ENCODE results near the gene NOD2. TPM values are rescaled to one million over a fixed set of nuclear protein-coding genes. Genes with fewer than 3 reads are reported as not detected.

Gene NOD2
- total RNA-seq, 4 donors from 2014 or later = 0.41 to 2.6 (median 2.2) TPM; not detected in 1

DNA sequence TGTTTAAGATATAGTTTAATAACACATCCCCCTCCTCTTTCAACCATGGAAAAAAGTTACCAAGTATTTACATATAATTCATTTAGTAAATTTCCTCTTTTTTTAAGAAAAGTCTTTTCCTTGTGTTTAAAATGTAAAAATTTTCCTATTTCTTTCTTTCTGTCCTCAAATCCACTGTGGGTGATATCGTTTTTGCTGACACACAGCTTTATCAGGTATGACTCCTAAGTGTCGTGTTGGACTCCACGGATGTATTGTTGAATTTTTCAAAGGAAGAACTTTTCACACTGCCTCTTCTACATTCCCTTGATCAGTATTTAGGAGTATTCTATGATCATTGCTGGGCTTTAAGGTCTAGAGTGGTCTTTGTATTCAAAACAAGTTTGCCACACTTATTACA is 81.6 kb downstream of the NOD2 start:
- TF ChIP-seq, protein P1, sequence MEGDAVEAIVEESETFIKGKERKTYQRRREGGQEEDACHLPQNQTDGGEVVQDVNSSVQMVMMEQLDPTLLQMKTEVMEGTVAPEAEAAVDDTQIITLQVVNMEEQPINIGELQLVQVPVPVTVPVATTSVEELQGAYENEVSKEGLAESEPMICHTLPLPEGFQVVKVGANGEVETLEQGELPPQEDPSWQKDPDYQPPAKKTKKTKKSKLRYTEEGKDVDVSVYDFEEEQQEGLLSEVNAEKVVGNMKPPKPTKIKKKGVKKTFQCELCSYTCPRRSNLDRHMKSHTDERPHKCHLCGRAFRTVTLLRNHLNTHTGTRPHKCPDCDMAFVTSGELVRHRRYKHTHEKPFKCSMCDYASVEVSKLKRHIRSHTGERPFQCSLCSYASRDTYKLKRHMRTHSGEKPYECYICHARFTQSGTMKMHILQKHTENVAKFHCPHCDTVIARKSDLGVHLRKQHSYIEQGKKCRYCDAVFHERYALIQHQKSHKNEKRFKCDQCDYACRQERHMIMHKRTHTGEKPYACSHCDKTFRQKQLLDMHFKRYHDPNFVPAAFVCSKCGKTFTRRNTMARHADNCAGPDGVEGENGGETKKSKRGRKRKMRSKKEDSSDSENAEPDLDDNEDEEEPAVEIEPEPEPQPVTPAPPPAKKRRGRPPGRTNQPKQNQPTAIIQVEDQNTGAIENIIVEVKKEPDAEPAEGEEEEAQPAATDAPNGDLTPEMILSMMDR (IDR thresholded peaks at IDR 0.05) = no peak
- TF ChIP-seq POLR2AphosphoS5 (IDR thresholded peaks at IDR 0.05) (no peak), EP300 (IDR thresholded peaks at IDR 0.05; ENCODE audit: low read depth) (no peak), POLR2A (IDR thresholded peaks at IDR 0.05) (no peak)
- no peak overlapping the region for H3K27ac ChIP-seq
- 89 to 90% methylated on average over 3 of the region's 3 CpGs for whole genome bisulfite sequencing, 2 donors (ENCODE audit: low coverage in 1 of 2)
- peaks cover 0 to 10% (median 0%) of the 10 kb centered on the region in 4 donors for H3K4me1 ChIP-seq
- H3K4me3 ChIP-seq = no peak overlapping the region
- peaks cover 0 to 7% (median 2%) of the 10 kb centered on the region in 4 donors for H3K36me3 ChIP-seq
- in situ Hi-C loops (cut with MboI; ENCODE audit: low pct_ligation_motif_present in 1 of 4, low pct_unique_long_range_greater_than_20kb in 1 of 4, low sequenced_read_pairs in 3 of 4) = loop anchor here in 1 of 4 donors (25.0 kb wide), 1 partner anchor 413 kb away; the partner anchor contains the start of gene BRD7
- no peak for DNase-seq
- H3K9me3 ChIP-seq = no peaks in the 10 kb centered on the region
- intact Hi-C loops (cut with DNase I; ENCODE audit: low total_unique reads) = no loop called here
- no peaks in the 10 kb centered on the region for H3K27me3 ChIP-seq

DNA sequence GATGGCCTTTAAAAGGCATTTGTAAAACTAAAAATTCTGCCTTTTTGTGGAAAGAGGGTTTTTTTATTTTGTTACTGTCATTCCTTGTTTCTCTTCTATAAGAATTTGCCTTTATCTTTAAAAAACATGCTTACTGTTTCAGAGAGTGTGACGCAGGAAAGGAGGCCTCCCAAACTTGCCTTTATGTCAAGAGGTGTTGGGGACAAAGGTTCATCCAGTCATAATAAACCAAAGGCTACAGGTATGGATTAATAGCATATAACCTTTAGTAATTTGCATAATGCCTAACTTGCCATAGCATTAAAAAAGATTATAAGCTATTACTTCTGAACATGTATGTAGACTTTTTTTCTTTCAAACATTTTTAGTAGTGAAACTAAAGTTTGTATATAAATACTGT is 82.6 kb downstream of the NOD2 start:
- intact Hi-C loops (cut with DNase I; ENCODE audit: low total_unique reads) = no loop called here
- H3K9me3 ChIP-seq = no peaks in the 10 kb centered on the region
- TF ChIP-seq EP300 (IDR thresholded peaks at IDR 0.05; ENCODE audit: low read depth) (no peak), POLR2A (IDR thresholded peaks at IDR 0.05) (no peak), POLR2AphosphoS5 (IDR thresholded peaks at IDR 0.05) (no peak)
- TF ChIP-seq, protein P1 (IDR thresholded peaks at IDR 0.05) = no peak
- H3K27me3 ChIP-seq = no peaks in the 10 kb centered on the region
- in situ Hi-C loops (cut with MboI; ENCODE audit: low pct_ligation_motif_present in 1 of 4, low pct_unique_long_range_greater_than_20kb in 1 of 4, low sequenced_read_pairs in 3 of 4) = loop anchor here in 1 of 4 donors (25.0 kb wide), 1 partner anchor 414 kb away; the partner anchor contains the start of gene BRD7
- no peak for DNase-seq
- H3K36me3 ChIP-seq = peaks cover 0 to 17% (median 8%) of the 10 kb centered on the region in 4 donors
- WGBS, 2 donors (ENCODE audit: low coverage in 1 of 2) = 56 to 58% methylated on average over 1 of the region's 1 CpG
- H3K4me1 ChIP-seq = peaks cover 0 to 10% (median 0%) of the 10 kb centered on the region in 4 donors
- no peak overlapping the region for H3K27ac ChIP-seq
- no peak overlapping the region for H3K4me3 ChIP-seq

DNA sequence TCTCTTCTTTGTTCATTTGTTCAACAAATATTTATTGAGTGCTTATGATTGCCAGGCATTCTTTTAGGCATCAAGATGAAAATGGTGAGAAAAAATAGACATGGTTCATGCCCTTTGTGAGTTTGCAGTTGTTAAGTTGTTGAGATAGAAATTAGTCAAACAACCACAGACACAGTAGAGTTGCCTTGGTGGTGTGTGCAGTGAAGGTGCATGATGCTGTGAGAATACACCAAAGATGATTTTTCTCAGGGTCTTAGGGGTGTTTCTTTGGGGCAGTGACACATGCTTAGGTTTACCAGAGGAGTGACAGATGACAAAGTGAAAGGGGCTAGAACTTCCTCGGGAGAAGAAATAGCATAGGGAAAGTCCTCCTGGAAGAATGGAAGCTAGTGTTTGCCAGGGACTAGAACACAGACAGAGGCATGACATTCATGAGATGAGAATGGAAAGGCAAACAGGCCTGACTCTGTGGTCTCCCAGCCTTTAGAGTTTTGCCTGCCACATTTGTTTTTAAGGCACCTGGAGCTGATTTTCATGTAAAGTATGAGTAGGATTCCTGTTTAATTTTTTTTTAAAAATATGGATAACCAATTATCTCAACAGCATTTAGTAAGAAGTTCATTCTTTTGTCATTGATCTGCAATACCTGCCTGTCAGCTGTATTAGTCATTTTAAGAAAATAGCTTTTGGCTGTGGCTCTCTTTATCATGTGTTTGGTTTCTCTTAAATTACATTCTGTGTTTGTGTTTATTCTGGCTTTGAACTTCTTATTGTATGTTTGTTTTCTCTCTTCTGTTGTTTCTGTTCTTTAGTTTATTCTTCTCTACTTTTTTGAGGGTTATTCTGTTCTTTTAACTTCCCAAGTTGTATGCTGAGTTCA is 85.1 kb downstream of the NOD2 start:
- Histone ChIP-seq H3K4me1 (peaks cover 0 to 10% (median 0%) of the 10 kb centered on the region in 4 donors), H3K36me3 (peaks cover 0 to 30% (median 15%) of the 10 kb centered on the region in 4 donors), H3K27me3 (no peaks in the 10 kb centered on the region), H3K4me3 (no peak overlapping the region), H3K27ac (no peak overlapping the region), H3K9me3 (no peaks in the 10 kb centered on the region)
- WGBS, 2 donors (ENCODE audit: low coverage in 1 of 2) = 60 to 88% methylated on average over 1 of the region's 1 CpG
- in situ Hi-C loops (cut with MboI; ENCODE audit: low pct_ligation_motif_present in 1 of 4, low pct_unique_long_range_greater_than_20kb in 1 of 4, low sequenced_read_pairs in 3 of 4) (loop anchor here in 1 of 4 donors (25.0 kb wide), 1 partner anchor 416 kb away; the partner anchor contains the start of gene BRD7), intact Hi-C loops (cut with DNase I; ENCODE audit: low total_unique reads) (no loop called here)
- DNase-seq = no peak
- TF ChIP-seq EP300 (IDR thresholded peaks at IDR 0.05; ENCODE audit: low read depth) (no peak), POLR2A (IDR thresholded peaks at IDR 0.05) (no peak), POLR2AphosphoS5 (IDR thresholded peaks at IDR 0.05) (no peak)

DNA sequence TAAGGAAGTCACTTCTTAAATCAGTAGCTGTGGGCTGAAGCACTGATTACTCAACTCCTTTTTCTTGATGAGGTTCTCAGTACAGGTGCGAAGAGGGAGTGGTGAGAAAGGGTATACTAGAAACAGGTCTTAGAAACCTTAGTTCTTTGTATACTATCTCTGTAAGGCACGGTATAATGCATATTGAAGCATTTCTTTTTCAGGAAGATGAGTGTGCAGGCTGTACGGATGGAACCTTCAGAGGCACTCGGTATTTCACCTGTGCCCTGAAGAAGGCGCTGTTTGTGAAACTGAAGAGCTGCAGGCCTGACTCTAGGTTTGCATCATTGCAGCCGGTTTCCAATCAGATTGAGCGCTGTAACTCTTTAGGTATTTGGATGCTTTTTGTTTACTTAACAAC is 87.6 kb downstream of the NOD2 start:
- TF ChIP-seq EP300 (IDR thresholded peaks at IDR 0.05; ENCODE audit: low read depth) (no peak), POLR2AphosphoS5 (IDR thresholded peaks at IDR 0.05) (no peak), POLR2A (IDR thresholded peaks at IDR 0.05) (no peak)
- TF ChIP-seq, protein P1 (IDR thresholded peaks at IDR 0.05) = no peak
- no peaks in the 10 kb centered on the region for H3K9me3 ChIP-seq
- peaks cover 0 to 45% (median 22%) of the 10 kb centered on the region in 4 donors for H3K36me3 ChIP-seq
- DNase-seq = no peak
- in situ Hi-C loops (cut with MboI; ENCODE audit: low pct_ligation_motif_present in 1 of 4, low pct_unique_long_range_greater_than_20kb in 1 of 4, low sequenced_read_pairs in 3 of 4) (loop anchor here in 1 of 4 donors (25.0 kb wide), 1 partner anchor 419 kb away; the partner anchor contains the start of gene BRD7), intact Hi-C loops (cut with DNase I; ENCODE audit: low total_unique reads) (no loop called here)
- H3K4me1 ChIP-seq = peaks cover 0 to 7% (median 0%) of the 10 kb centered on the region in 4 donors
- WGBS, 2 donors (ENCODE audit: low coverage in 1 of 2) = 89 to 93% methylated on average over 7 of the region's 7 CpGs
- no peak overlapping the region for H3K4me3 ChIP-seq
- H3K27me3 ChIP-seq = no peaks in the 10 kb centered on the region
- H3K27ac ChIP-seq = no peak overlapping the region

Data from transverse colon (tissue), 4 donors.